ENCODE data around the gene SAPCD2.
A peak's percentile ranks its signal among the peaks of the same experiment; 100 is the strongest.
"Not testable (repeated sequence)": the region's sequence is repeated elsewhere in the genome, so short reads cannot be mapped to it uniquely, and the experiment has no call there.

SAPCD2 gene

GRCh38 chr9:137070201-137070905, at the start of gene SAPCD2:
SAPCD2 (minus strand) TSS chr9:137070557; CDS start chr9:137070460, 97 bp downstream.
- DNase-seq = peak; percentile 95

- DNase-seq = not testable (repeated sequence)
These were observed 47.8 kb upstream of the SAPCD2 start for GRCh38 chr9:137118092-137118603.

GRCh38 chr9:137117269-137117731, 46.9 kb upstream of the SAPCD2 start:
- DNase-seq = no peak

- peak; percentile 62 for DNase-seq
These were observed 46.4 kb upstream of the SAPCD2 start for GRCh38 chr9:137116728-137117127.

GRCh38 chr9:137116027-137116507, 45.7 kb upstream of the SAPCD2 start:
- no peak for DNase-seq

GRCh38 chr9:137115394-137116026, 45.2 kb upstream of the SAPCD2 start:
- DNase-seq = no peak

GRCh38 chr9:137114613-137115393, 44.4 kb upstream of the SAPCD2 start, which contains the start of gene DPP7:
DPP7 (minus strand) TSS chr9:137114733; CDS start chr9:137114713, 20 bp downstream.
- peak; percentile 69 for DNase-seq

- DNase-seq = no peak
These were observed 43.9 kb upstream of the SAPCD2 start for GRCh38 chr9:137114220-137114612.

- no peak for DNase-seq
These were observed 43.2 kb upstream of the SAPCD2 start for GRCh38 chr9:137113385-137114159.

- no peak for DNase-seq
These were observed 42.4 kb upstream of the SAPCD2 start for GRCh38 chr9:137112564-137113384.

- DNase-seq = no peak
These were observed 41.6 kb upstream of the SAPCD2 start for GRCh38 chr9:137111788-137112563.

- DNase-seq = no peak
These were observed 40.8 kb upstream of the SAPCD2 start for GRCh38 chr9:137110911-137111787.

- DNase-seq = no peak
These were observed 40.0 kb upstream of the SAPCD2 start for GRCh38 chr9:137110147-137110910.

GRCh38 chr9:137109250-137110146, 39.1 kb upstream of the SAPCD2 start:
- no peak for DNase-seq

- DNase-seq = no peak
These were observed 38.4 kb upstream of the SAPCD2 start for GRCh38 chr9:137108608-137109249.

GRCh38 chr9:137107982-137108381, 37.6 kb upstream of the SAPCD2 start:
- no peak for DNase-seq

GRCh38 chr9:137107312-137107921, 37.1 kb upstream of the SAPCD2 start:
- no peak for DNase-seq
